Measurements from ENCODE around the gene SHCBP1.
"Not testable (repeated sequence)": the region's sequence is repeated elsewhere in the genome, so short reads cannot be mapped to it uniquely, and the experiment has no call there.

SHCBP1 gene

GRCh38 chr16:46621006-46621933, at the start of gene SHCBP1:
Gene SHCBP1 (minus strand): TSS chr16:46621379. CDS start chr16:46621359, 20 bp downstream.
- peak; percentile 45 to 58 for DNase-seq

GRCh38 chr16:46662123-46662522, 40.9 kb upstream of the SHCBP1 start:
- DNase-seq: no peak

- DNase-seq: no peak
Measured at GRCh38 chr16:46658925-46659324, 37.7 kb upstream of the SHCBP1 start.

- no peak for DNase-seq
Measured at GRCh38 chr16:46651305-46651704, 30.1 kb upstream of the SHCBP1 start.

- DNase-seq: no peak
Measured at GRCh38 chr16:46650254-46650623, 29.1 kb upstream of the SHCBP1 start.

- no peak for DNase-seq
Measured at GRCh38 chr16:46649588-46650253, 28.5 kb upstream of the SHCBP1 start.

GRCh38 chr16:46648656-46649055, 27.5 kb upstream of the SHCBP1 start:
- no peak for DNase-seq

- no peak for DNase-seq
Measured at GRCh38 chr16:46638947-46639925, 18.1 kb upstream of the SHCBP1 start.

- no peak for DNase-seq
Measured at GRCh38 chr16:46632778-46633733, 11.9 kb upstream of the SHCBP1 start.

- DNase-seq: no peak
Measured at GRCh38 chr16:46629331-46630219, 8.4 kb upstream of the SHCBP1 start.

GRCh38 chr16:46627746-46628145, 6.6 kb upstream of the SHCBP1 start:
- no peak for DNase-seq

- not testable (repeated sequence) for DNase-seq
Measured at GRCh38 chr16:46626681-46627080, 5.5 kb upstream of the SHCBP1 start.

- not testable (repeated sequence) for DNase-seq
Measured at GRCh38 chr16:46624862-46625261, 3.7 kb upstream of the SHCBP1 start.

GRCh38 chr16:46623707-46624106, 2.5 kb upstream of the SHCBP1 start:
- not testable (repeated sequence) for DNase-seq

GRCh38 chr16:46623246-46623645, 2.1 kb upstream of the SHCBP1 start:
- not testable (repeated sequence) for DNase-seq

- no peak for DNase-seq
Measured at GRCh38 chr16:46621934-46622676, 926 bp upstream of the SHCBP1 start.

GRCh38 chr16:46620266-46621005, 743 bp downstream of the SHCBP1 start:
- DNase-seq: no peak

- DNase-seq: no peak
Measured at GRCh38 chr16:46618516-46618915, 2.7 kb downstream of the SHCBP1 start.

- DNase-seq: no peak
Measured at GRCh38 chr16:46614006-46614405, 7.2 kb downstream of the SHCBP1 start.

Measured in stimulated activated CD4-positive, alpha-beta T cell treated with anti-CD3 and anti-CD28 coated beads, Interleukin-4, amount 100 ng/mL, for 4 hours (primary cell).